ENCODE results near the gene OR2AG2.

OR2AG2 gene

GRCh38 chr11:6721343-6721742 is 50.4 kb downstream of the OR2AG2 start:
- no peak overlapping the region for H3K4me3 ChIP-seq (ENCODE audit: control insufficient read depth, low read depth, low read length)
- TF ChIP-seq, protein P1, sequence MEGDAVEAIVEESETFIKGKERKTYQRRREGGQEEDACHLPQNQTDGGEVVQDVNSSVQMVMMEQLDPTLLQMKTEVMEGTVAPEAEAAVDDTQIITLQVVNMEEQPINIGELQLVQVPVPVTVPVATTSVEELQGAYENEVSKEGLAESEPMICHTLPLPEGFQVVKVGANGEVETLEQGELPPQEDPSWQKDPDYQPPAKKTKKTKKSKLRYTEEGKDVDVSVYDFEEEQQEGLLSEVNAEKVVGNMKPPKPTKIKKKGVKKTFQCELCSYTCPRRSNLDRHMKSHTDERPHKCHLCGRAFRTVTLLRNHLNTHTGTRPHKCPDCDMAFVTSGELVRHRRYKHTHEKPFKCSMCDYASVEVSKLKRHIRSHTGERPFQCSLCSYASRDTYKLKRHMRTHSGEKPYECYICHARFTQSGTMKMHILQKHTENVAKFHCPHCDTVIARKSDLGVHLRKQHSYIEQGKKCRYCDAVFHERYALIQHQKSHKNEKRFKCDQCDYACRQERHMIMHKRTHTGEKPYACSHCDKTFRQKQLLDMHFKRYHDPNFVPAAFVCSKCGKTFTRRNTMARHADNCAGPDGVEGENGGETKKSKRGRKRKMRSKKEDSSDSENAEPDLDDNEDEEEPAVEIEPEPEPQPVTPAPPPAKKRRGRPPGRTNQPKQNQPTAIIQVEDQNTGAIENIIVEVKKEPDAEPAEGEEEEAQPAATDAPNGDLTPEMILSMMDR (conservative IDR thresholded peaks at IDR 0.05; ENCODE audit: control insufficient read depth, insufficient read depth, low read depth, low read length) = no peak
- no peak for DNase-seq (ENCODE audit: low read depth)

- no peak overlapping the region for H3K4me3 ChIP-seq (ENCODE audit: control insufficient read depth, low read depth, low read length)
- TF ChIP-seq, protein P1 (conservative IDR thresholded peaks at IDR 0.05; ENCODE audit: control insufficient read depth, insufficient read depth, low read depth, low read length) = no peak
- DNase-seq (ENCODE audit: low read depth) = peak; percentile 58
Observed at GRCh38 chr11:6719576-6719975, 52.2 kb downstream of the OR2AG2 start.

GRCh38 chr11:6717426-6717825 is 54.4 kb downstream of the OR2AG2 start:
- TF ChIP-seq, protein P1 (conservative IDR thresholded peaks at IDR 0.05; ENCODE audit: control insufficient read depth, insufficient read depth, low read depth, low read length) = no peak
- no peak overlapping the region for H3K4me3 ChIP-seq (ENCODE audit: control insufficient read depth, low read depth, low read length)
- no peak for DNase-seq (ENCODE audit: low read depth)

Data from fibroblast of mammary gland (primary cell).